Measurements from ENCODE around the gene PLTP. TPM values are rescaled to one million over a fixed set of nuclear protein-coding genes. Genes with fewer than 3 reads are reported as not detected.

PLTP gene
- total and polyA plus RNA-seq, 2 of the 13 experiments (the other 11 are each of a cell fraction or from before 2014, with no cell fraction given) = 16.9 to 28.6 TPM

DNA sequence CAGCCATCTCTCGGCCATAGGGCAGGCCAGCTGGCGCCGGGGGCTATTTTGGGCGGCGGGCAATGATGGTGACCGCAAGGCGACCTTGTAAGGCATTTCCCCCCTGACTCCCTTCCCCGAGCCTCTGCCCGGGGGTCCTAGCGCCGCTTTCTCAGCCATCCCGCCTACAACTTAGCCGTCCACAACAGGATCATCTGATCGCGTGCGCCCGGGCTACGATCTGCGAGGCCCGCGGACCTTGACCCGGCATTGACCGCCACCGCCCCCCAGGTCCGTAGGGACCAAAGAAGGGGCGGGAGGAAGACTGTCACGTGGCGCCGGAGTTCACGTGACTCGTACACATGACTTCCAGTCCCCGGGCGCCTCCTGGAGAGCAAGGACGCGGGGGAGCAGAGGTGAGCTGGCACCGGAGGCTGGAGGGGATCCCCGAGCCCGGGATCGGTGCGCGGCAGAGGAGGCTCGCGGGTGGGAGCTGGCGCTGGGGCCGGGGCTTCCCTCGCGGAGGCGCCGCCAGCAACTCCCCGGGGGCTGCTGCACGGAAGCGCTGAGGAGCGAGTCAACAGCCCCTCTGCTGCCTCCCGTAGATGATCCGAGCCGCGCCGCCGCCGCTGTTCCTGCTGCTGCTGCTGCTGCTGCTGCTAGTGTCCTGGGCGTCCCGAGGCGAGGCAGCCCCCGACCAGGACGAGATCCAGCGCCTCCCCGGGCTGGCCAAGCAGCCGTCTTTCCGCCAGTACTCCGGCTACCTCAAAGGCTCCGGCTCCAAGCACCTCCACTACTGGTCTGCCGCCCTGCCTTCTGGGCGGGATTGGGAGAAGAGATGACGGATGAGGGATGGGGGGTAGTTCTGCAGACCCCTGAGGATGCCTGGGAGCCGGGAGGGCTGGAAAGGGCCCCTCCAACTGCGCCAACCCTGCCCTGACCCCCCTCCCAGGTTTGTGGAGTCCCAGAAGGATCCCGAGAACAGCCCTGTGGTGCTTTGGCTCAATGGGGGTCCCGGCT lies 20.7 kb downstream of the PLTP start, which contains the start of the genes CTSA and NEURL2 (continued):
- TF ChIP-seq KIAA2018 (CRISPR knock-in tag; IDR thresholded peaks at IDR 0.05; ENCODE audit: borderline replicate concordance) = 0 out of 2 replicates have a peak, but pooled peaks have one; percentile 5
- peak; percentile 79; the same call in 1 of the 2 replicates for TF ChIP-seq ZSCAN22 (CRISPR knock-in tag; IDR thresholded peaks at IDR 0.05)
- TF ChIP-seq, protein P1, sequence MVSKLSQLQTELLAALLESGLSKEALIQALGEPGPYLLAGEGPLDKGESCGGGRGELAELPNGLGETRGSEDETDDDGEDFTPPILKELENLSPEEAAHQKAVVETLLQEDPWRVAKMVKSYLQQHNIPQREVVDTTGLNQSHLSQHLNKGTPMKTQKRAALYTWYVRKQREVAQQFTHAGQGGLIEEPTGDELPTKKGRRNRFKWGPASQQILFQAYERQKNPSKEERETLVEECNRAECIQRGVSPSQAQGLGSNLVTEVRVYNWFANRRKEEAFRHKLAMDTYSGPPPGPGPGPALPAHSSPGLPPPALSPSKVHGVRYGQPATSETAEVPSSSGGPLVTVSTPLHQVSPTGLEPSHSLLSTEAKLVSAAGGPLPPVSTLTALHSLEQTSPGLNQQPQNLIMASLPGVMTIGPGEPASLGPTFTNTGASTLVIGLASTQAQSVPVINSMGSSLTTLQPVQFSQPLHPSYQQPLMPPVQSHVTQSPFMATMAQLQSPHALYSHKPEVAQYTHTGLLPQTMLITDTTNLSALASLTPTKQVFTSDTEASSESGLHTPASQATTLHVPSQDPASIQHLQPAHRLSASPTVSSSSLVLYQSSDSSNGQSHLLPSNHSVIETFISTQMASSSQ (IDR thresholded peaks at IDR 0.05; ENCODE audit: low read depth) = peak; percentile 86
- TF ChIP-seq, protein P1 (CRISPR knock-in tag; IDR thresholded peaks at IDR 0.05; ENCODE audit: borderline replicate concordance) = peak; percentile 96
- peak; percentile 94 for TF ChIP-seq HMG20B (CRISPR knock-in tag; conservative IDR thresholded peaks at IDR 0.05)
- TF ChIP-seq ZBTB38 (CRISPR knock-in tag; IDR thresholded peaks at IDR 0.05) = peak; percentile 99
- TF ChIP-seq MXI1 (IDR thresholded peaks at IDR 0.05; ENCODE audit: borderline replicate concordance, low read depth, low read length) = peak; percentile 98
- TF ChIP-seq ZNF780A (CRISPR knock-in tag; IDR thresholded peaks at IDR 0.05) = peak; percentile 99
- no peak for TF ChIP-seq ZNF775 (CRISPR knock-in tag; IDR thresholded peaks at IDR 0.05; ENCODE audit: borderline replicate concordance)
- peak; percentile 82 for TF ChIP-seq ZFAT (CRISPR knock-in tag; conservative IDR thresholded peaks at IDR 0.05)
- peak; percentile 99 for TF ChIP-seq ZNF547 (CRISPR knock-in tag; IDR thresholded peaks at IDR 0.05)
- peak; percentile 98 for TF ChIP-seq BATF2 (CRISPR knock-in tag; IDR thresholded peaks at IDR 0.05)
- TF ChIP-seq ATAD3A (CRISPR knock-in tag; IDR thresholded peaks at IDR 0.05) = no peak; the same call in 1 of the 2 replicates
- peak; percentile 90 for TF ChIP-seq ZSCAN25 (CRISPR knock-in tag; IDR thresholded peaks at IDR 0.05)
- peak; percentile 98 for TF ChIP-seq ZNF383 (CRISPR knock-in tag; IDR thresholded peaks at IDR 0.05; ENCODE audit: borderline replicate concordance)

Measured in HepG2 (cell line).